Cardiac fibroblast (primary cell): ENCODE results near the gene RPS6KA3.

Experiments
- DNase-seq, 2 donors: peaks; one replicate each; pipeline versions ENCODE4 v3.0.0 to v3.0.0-alpha.2; 2010; ENCODE audit warnings: low read depth in 2 of 2
- H3K4me3 ChIP-seq, 2 donors: replicated peaks in 1 of 2; 1 replicate in 1 of 2; 2 replicates in 1 of 2; pipeline ENCODE4 v1.5.1; 2011; ENCODE audit warnings: low read depth in 2 of 2, low read length in 2 of 2, mild to moderate bottlenecking in 2 of 2, moderate library complexity in 1 of 2
- TF ChIP-seq, protein P1 (sequence below): IDR thresholded peaks from one replicate; pipeline ENCODE4 v1.5.1; 2011; ENCODE audit warnings: low read depth, mild to moderate bottlenecking, low read length, inconsistent platforms

RPS6KA3 gene

DNA sequence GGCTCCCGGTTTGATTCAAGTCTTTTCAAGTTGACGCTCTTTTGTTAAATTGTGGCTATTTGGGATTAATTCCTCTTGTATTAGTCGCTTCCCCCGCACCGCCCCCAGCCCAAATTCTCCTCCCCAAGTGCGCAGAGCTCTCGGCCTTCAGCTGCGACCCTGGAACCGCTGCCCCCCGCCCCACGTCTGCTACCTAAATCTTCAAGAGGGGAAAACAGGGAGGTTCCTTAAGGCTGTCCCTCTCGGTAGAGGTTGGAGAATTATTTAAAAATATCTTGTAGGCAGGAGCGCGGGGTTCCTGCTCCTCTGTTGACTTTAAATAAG, 860 bp upstream of the RPS6KA3 start:
- DNase-seq = no peak
- TF ChIP-seq, protein P1, sequence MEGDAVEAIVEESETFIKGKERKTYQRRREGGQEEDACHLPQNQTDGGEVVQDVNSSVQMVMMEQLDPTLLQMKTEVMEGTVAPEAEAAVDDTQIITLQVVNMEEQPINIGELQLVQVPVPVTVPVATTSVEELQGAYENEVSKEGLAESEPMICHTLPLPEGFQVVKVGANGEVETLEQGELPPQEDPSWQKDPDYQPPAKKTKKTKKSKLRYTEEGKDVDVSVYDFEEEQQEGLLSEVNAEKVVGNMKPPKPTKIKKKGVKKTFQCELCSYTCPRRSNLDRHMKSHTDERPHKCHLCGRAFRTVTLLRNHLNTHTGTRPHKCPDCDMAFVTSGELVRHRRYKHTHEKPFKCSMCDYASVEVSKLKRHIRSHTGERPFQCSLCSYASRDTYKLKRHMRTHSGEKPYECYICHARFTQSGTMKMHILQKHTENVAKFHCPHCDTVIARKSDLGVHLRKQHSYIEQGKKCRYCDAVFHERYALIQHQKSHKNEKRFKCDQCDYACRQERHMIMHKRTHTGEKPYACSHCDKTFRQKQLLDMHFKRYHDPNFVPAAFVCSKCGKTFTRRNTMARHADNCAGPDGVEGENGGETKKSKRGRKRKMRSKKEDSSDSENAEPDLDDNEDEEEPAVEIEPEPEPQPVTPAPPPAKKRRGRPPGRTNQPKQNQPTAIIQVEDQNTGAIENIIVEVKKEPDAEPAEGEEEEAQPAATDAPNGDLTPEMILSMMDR = no peak
- H3K4me3 ChIP-seq = peak overlapping the region; percentile 60 to 67

- peak in 1 of 2 donors; percentile 37 for DNase-seq
- TF ChIP-seq, protein P1 = no peak
Observed at GRCh38 chrX:20265726-20266681, 705 bp downstream of the RPS6KA3 start.

GRCh38 chrX:20265221-20265725, 1.4 kb downstream of the RPS6KA3 start:
- TF ChIP-seq, protein P1 = no peak
- DNase-seq = peak; percentile 74 to 83
- H3K4me3 ChIP-seq = peak overlapping the region; percentile 67 to 71

More at GRCh38 chrX:20265726-20266681, 705 bp downstream of the RPS6KA3 start:
- H3K4me3 ChIP-seq = peak overlapping the region; percentile 67 to 71

GRCh38 chrX:20263474-20263873, 3.2 kb downstream of the RPS6KA3 start:
- peak; percentile 42 to 44 for DNase-seq
- H3K4me3 ChIP-seq = no peak overlapping the region
- TF ChIP-seq, protein P1 = no peak

DNA sequence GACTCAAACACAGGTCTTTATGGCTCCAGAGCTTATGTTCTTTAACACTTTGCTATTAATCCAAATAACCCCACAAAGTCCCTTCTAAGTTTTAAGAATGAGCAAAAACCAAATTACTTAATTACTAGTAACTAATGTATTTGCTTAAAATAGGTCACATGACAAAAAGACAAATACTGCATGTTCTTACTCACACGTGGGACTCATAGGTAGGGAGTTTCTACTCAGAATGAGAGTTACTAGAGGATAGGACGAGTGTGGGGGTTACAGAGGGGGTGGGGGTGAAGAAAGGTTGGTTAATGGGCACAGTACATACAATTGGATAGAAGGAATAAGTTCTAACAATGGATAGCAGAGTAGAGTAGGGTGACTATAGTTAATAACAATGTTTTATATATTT, 5.8 kb downstream of the RPS6KA3 start:
- no peak for DNase-seq
- TF ChIP-seq, protein P1 = no peak
- no peak overlapping the region for H3K4me3 ChIP-seq

- TF ChIP-seq, protein P1 = no peak
- peak; percentile 30 to 46 for DNase-seq
Observed at GRCh38 chrX:20254712-20255299, 11.9 kb downstream of the RPS6KA3 start.

More at GRCh38 chrX:20254712-20255299, 11.9 kb downstream of the RPS6KA3 start:
- no peak overlapping the region for H3K4me3 ChIP-seq
